ENCODE measurements around the gene ATXN2.

GRCh38 chr12:111636209-111636945 is 37.3 kb upstream of the ATXN2 start:
- TF ChIP-seq CTCF (conservative IDR thresholded peaks at IDR 0.05) (no peak), EZH2 (IDR thresholded peaks at IDR 0.05; ENCODE audit: low read depth) (no peak)
